GM19023 (cell line): ENCODE data around the gene TEPSIN.
"Not testable (repeated sequence)": the region's sequence is repeated elsewhere in the genome, so short reads cannot be mapped to it uniquely, and the experiment has no call there.

ENCODE experiments used
- ATAC-seq: cut with Tn5 transposase; IDR thresholded peaks from one replicate; pipeline ENCODE4 v1.9.1; 2021; ENCODE audit warnings: mild to moderate bottlenecking, moderate library complexity; ENCODE audit not compliant: unreplicated experiment

TEPSIN gene

GRCh38 chr17:81237591-81238489 is 1.0 kb downstream of the TEPSIN start:
- no peak for ATAC-seq

GRCh38 chr17:81236784-81237183 is 2.1 kb downstream of the TEPSIN start:
- no peak for ATAC-seq

- no peak for ATAC-seq
Measured at GRCh38 chr17:81235822-81236740, 2.8 kb downstream of the TEPSIN start.

- ATAC-seq, result no peak
Measured at GRCh38 chr17:81234940-81235821, 3.7 kb downstream of the TEPSIN start.

GRCh38 chr17:81234506-81234855 is 4.4 kb downstream of the TEPSIN start:
- ATAC-seq, result no peak

GRCh38 chr17:81233811-81234505 is 4.9 kb downstream of the TEPSIN start:
- no peak for ATAC-seq

- no peak for ATAC-seq
Measured at GRCh38 chr17:81233316-81233715, 5.5 kb downstream of the TEPSIN start.

GRCh38 chr17:81232616-81233241 is 6.1 kb downstream of the TEPSIN start:
- no peak for ATAC-seq

- no peak for ATAC-seq
Measured at GRCh38 chr17:81231766-81232581, 6.9 kb downstream of the TEPSIN start.

- ATAC-seq, result no peak
Measured at GRCh38 chr17:81231121-81231645, 7.7 kb downstream of the TEPSIN start.

- no peak for ATAC-seq
Measured at GRCh38 chr17:81230043-81230820, 8.6 kb downstream of the TEPSIN start.

GRCh38 chr17:81229666-81229920 is 9.3 kb downstream of the TEPSIN start:
- ATAC-seq, result no peak

GRCh38 chr17:81228834-81229665 is 9.8 kb downstream of the TEPSIN start:
- no peak for ATAC-seq

GRCh38 chr17:81228420-81228819 is 10.4 kb downstream of the TEPSIN start:
- no peak for ATAC-seq

GRCh38 chr17:81227630-81228029 is 11.2 kb downstream of the TEPSIN start:
- ATAC-seq, result not testable (repeated sequence)

GRCh38 chr17:81223762-81224130 is 15.1 kb downstream of the TEPSIN start:
- no peak for ATAC-seq
